Measurements from ENCODE around the gene FBXO5. TPM values are rescaled to one million over a fixed set of nuclear protein-coding genes. Genes with fewer than 3 reads are reported as not detected.
"Not testable (repeated sequence)": the region's sequence is repeated elsewhere in the genome, so short reads cannot be mapped to it uniquely, and the experiment has no call there.

FBXO5 gene
- total RNA-seq, 8 experiments from 2014 or later: 3.4 to 38.0 (median 6.4) TPM

DNA sequence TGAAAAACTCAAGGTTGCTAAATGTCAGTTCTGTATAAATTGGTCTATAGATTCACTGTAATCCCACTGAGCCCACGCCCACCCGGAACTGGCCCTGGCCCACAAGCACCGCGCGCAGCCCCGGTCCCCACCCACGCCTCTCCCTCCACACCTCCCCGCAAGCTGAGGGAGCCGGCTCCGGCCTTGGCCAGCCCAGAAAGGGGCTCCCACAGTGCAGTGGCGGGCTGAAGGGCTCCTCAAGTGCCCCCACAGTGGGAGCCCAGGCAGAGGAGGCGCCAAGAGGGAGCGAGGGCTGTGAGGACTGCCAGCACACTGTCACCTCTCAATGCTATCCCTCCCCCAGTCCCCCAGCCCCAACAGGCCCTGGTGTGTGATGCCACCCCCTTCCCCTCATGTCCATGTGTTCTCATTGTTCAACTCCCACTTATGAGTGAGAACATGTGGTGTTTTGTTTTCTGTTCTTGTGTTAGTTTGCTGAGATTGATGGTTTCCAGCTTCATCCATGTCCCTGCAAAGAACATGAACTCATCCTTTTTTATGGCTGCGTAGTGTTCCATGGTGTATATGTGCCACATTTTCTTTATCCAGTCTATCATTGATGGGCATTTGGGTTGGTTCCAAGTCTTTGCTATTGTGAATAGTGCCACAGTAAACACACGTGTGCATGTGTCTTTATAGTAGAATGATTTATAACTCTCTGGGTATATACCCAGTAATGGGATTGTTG, 16.5 kb downstream of the FBXO5 start:
- H3K27ac ChIP-seq; ATAC-seq (replicated peaks in 6 of 8); H3K4me3 ChIP-seq; in situ Hi-C loops (cut with MboI; ENCODE audit: low pct_unique_long_range_greater_than_20kb in 2 of 9, low sequenced_read_pairs in 9 of 9, unreplicated experiment in 9 of 9); H3K4me1 ChIP-seq (replicated peaks in 1 of 2): not testable (repeated sequence)
- WGBS, 10 experiments: 94 to 97% methylated on average over 5 to 6 of the region's 15 CpGs; no CpG with 5 or more reads in 8 of the 10 experiments

DNA sequence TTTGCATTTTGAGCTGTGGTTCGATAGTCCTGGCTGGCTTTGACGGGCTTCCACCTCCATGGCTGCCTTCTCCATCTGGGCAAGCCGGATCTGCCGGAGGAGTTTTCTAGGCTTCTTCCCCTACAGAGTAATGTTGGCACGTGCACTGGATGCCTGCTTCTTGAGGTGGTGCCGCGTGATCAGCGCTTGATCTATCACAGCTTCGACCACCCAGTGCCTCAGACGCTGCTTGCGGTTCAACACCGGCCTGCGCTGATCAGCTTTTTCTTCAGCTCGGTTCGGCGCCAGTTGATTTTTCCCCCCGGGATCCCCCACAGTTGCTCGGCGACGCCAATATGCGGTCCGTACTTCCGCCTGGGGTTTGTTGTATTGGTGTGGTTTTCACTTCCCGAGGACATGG, 23.5 kb downstream of the FBXO5 start:
- in situ Hi-C loops (cut with MboI; ENCODE audit: low pct_unique_long_range_greater_than_20kb in 2 of 9, low sequenced_read_pairs in 9 of 9, unreplicated experiment in 9 of 9): loop anchor here in 1 of 9 experiments (10.0 kb wide), 1 partner anchor 215 kb away; no protein-coding TSS in a partner anchor
- WGBS, 10 experiments: 82 to 100% (median 94%) methylated on average over 1 to 20 of the region's 24 CpGs; no CpG with 5 or more reads in 3 of the 10 experiments
- Histone ChIP-seq H3K4me1 (replicated peaks in 1 of 2) (no peaks in the 10 kb centered on the region), H3K27ac (no peak overlapping the region), H3K4me3 (no peak overlapping the region)
- ATAC-seq (replicated peaks in 6 of 8): no peak

DNA sequence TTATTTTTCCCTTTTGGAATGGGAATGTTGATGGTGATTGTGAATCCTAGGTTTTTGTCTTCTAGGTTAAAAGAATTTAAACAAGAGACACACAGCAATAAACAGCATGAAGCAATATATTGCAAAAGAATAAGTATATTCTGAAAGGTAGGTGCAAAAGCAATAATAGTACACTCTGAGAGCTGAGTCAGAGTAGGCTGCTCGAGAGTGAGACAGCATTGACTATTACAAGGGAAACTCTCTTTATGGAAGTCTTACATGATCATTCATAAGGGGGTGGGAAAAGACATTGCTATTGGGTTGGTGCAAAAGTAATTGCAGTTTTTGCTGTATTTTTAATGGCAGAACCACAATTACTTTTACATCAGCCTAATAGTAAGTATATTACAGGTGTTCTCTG, 25.0 kb downstream of the FBXO5 start:
- in situ Hi-C loops (cut with MboI; ENCODE audit: low pct_unique_long_range_greater_than_20kb in 2 of 9, low sequenced_read_pairs in 9 of 9, unreplicated experiment in 9 of 9): loop anchor here in 1 of 9 experiments (10.0 kb wide), 1 partner anchor 213 kb away; no protein-coding TSS in a partner anchor
- Histone ChIP-seq H3K27ac (no peak overlapping the region), H3K4me3 (no peak overlapping the region), H3K4me1 (replicated peaks in 1 of 2) (no peaks in the 10 kb centered on the region)
- ATAC-seq (replicated peaks in 6 of 8): no peak
- 0 to 80% (median 51%) methylated on average over 1 of the region's 1 CpG; no CpG with 5 or more reads in 2 of the 10 experiments for WGBS, 10 experiments

DNA sequence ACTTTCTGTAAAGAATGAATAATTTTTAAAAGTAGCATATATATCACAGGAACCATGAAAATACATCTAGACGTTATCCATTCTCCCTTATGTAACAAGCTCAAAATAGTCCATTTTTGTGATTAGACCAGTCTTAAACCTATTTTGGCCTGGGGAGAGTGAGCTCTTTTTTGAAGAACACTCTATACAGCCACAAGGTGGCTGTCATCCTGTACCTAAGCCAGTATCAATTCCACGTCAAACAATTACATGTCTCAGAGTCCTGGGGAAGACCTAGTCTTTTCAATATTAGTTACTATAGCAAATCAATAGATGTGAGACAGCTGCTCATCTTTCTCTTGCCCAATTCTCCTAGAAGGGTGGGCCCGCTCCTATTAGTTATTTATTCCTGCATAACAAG, 28.4 kb downstream of the FBXO5 start:
- in situ Hi-C loops (cut with MboI; ENCODE audit: low pct_unique_long_range_greater_than_20kb in 2 of 9, low sequenced_read_pairs in 9 of 9, unreplicated experiment in 9 of 9): loop anchor here in 1 of 9 experiments (10.0 kb wide), 1 partner anchor 210 kb away; no protein-coding TSS in a partner anchor
- Histone ChIP-seq H3K27ac (no peak overlapping the region), H3K4me1 (replicated peaks in 1 of 2) (no peaks in the 10 kb centered on the region), H3K4me3 (no peak overlapping the region)
- no peak for ATAC-seq (replicated peaks in 6 of 8)
- 45 to 100% (median 73%) methylated on average over 1 to 3 of the region's 3 CpGs; no CpG with 5 or more reads in 2 of the 10 experiments for WGBS, 10 experiments

DNA sequence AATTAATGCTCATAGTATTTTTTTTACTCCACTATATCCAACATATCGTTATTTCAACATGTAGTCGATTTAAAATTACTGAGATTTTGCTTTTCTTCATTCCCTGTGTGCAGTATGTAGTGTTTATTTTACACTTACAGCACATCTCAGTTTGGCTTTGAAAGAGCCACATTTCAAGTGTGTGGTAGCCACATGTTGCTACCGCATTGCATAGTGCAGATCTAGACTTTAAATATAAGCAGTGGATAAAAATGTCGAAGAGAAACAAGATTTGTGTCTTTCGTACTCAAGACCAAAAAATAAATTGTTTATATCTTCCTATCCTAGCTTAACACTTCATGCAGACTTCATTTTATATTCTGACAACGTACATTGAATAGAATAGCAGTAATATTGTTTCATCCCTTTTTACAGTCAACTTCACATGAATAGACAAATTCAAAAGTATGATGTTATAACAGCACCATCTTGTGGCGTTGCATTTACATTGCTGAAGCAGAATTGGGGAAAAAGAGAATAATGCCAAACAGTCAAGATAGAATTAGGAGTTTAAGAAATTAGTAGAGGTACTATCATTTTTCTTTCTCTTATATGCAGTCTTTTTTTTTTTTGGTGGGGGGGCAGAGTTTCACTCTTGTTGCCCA, 29.9 kb downstream of the FBXO5 start:
- Histone ChIP-seq H3K4me1 (replicated peaks in 1 of 2) (no peaks in the 10 kb centered on the region), H3K4me3 (no peak overlapping the region), H3K27ac (no peak overlapping the region)
- 0 to 100% (median 43%) methylated on average over 1 to 7 of the region's 7 CpGs for WGBS, 10 experiments
- in situ Hi-C loops (cut with MboI; ENCODE audit: low pct_unique_long_range_greater_than_20kb in 2 of 9, low sequenced_read_pairs in 9 of 9, unreplicated experiment in 9 of 9): loop anchor here in 1 of 9 experiments (10.0 kb wide), 1 partner anchor 208 kb away; no protein-coding TSS in a partner anchor
- peak in 3 of 8 experiments; percentile 60 to 67 (median 65) for ATAC-seq (replicated peaks in 6 of 8)

DNA sequence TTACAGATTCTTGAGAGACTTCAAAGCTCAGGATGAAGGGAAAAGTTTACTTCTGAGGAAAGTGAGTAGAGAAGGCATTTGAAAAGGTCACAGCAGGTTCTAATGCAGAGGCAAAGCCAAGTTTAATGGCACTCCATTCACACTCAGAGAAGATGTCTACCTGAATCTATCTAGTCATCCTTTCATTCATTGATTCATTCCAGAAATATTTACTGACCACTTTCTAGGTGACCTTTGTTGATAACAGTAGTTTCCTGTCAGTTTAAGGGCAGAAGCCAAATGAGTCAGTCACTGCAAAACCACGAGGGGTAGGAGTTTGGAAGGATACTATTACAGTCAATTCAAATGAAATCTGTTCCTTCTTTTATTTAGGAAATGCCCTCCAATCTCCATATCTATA, 30.8 kb downstream of the FBXO5 start:
- no peak for ATAC-seq (replicated peaks in 6 of 8)
- in situ Hi-C loops (cut with MboI; ENCODE audit: low pct_unique_long_range_greater_than_20kb in 2 of 9, low sequenced_read_pairs in 9 of 9, unreplicated experiment in 9 of 9): loop anchor here in 1 of 9 experiments (10.0 kb wide), 1 partner anchor 207 kb away; no protein-coding TSS in a partner anchor
- H3K4me3 ChIP-seq: no peak overlapping the region
- no peak overlapping the region for H3K27ac ChIP-seq
- H3K4me1 ChIP-seq (replicated peaks in 1 of 2): no peaks in the 10 kb centered on the region
- WGBS, 10 experiments: 0 to 80% (median 38%) methylated on average over 1 of the region's 1 CpG; no CpG with 5 or more reads in 2 of the 10 experiments

DNA sequence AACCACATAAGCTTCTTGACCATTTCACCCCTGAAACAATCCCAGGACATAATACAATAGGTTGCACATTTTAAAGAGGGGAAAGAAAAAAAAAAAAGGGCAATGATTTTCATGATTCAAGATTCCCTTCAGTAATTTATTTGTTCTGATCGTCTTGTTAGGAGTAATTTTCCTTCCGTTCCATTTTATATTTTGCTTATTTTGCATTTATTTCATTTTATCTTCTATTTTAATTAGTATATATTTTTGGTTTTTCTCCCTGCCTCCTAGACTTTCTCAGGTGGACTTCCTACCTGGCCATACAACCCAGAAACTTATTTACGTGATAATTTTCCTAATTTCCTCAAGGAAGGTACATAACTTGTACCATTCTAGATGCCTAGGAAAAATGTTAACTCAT, 32.6 kb downstream of the FBXO5 start:
- no peaks in the 10 kb centered on the region for H3K4me1 ChIP-seq (replicated peaks in 1 of 2)
- WGBS, 10 experiments: 45 to 100% (median 88%) methylated on average over 2 to 3 of the region's 3 CpGs
- ATAC-seq (replicated peaks in 6 of 8): no peak
- in situ Hi-C loops (cut with MboI; ENCODE audit: low pct_unique_long_range_greater_than_20kb in 2 of 9, low sequenced_read_pairs in 9 of 9, unreplicated experiment in 9 of 9): loop anchor here in 1 of 9 experiments (10.0 kb wide), 1 partner anchor 205 kb away; no protein-coding TSS in a partner anchor
- no peak overlapping the region for H3K27ac ChIP-seq
- H3K4me3 ChIP-seq: no peak overlapping the region

DNA sequence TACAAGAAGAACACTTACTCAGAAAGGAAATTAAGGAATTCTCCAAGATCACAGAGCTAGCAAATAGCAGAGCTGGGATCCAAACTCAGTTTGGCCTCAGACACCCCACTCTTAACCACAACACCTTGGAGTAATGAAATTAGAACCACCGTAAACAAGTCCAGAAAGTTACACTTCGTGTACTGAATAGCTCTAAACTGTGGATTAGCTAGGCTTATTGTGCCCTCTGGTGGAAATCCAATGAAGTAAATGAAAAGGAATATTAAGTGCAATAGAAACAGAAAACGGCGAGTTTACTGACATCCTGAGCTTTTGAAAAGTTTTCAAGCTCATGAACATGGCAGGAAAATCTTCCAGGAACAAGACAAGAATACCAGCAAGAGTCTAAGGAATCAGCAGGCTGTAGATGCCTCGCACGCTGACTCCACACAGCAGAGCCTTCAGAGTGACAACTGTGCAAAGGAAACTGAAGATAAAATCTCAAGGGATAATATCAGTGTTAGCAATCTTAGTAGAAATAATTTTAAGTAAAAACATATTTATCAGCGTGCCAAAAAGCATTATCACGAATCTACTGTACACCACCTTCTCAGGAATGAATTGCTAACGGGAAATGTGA, 34.6 kb downstream of the FBXO5 start:
- 6 to 75% (median 27%) methylated on average over 1 to 9 of the region's 9 CpGs; no CpG with 5 or more reads in 1 of the 10 experiments for WGBS, 10 experiments
- Histone ChIP-seq H3K4me1 (replicated peaks in 1 of 2) (no peaks in the 10 kb centered on the region), H3K4me3 (no peak overlapping the region), H3K27ac (no peak overlapping the region)
- in situ Hi-C loops (cut with MboI; ENCODE audit: low pct_unique_long_range_greater_than_20kb in 2 of 9, low sequenced_read_pairs in 9 of 9, unreplicated experiment in 9 of 9): loop anchor here in 4 of 9 experiments (10.0 to 25.0 kb wide), 3 partner anchors 186 to 211 kb away; partner anchors contain the start of gene VIP (in 2 of the 4)
- ATAC-seq (replicated peaks in 6 of 8): peak; percentile 48 to 87 (median 68)

DNA sequence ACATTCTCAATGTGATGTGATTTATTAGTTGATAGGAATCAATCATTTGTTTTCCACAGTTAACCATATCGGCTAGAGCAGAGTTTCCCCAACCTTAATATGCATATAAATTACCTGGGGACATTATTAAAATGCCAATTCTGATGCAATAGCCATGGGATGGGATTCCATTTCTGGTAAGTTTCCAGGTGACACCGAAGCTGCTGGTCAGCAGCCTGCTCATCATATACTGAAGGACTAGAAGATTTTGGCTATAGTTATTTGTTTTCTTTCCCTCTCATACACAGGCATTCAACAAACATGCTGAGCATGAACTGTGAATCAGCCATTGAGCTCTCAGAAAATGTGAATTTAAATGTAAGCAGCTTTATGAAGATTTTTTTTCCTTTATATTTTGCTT, 35.8 kb downstream of the FBXO5 start:
- no peak overlapping the region for H3K4me3 ChIP-seq
- H3K4me1 ChIP-seq (replicated peaks in 1 of 2): no peaks in the 10 kb centered on the region
- no peak for ATAC-seq (replicated peaks in 6 of 8)
- 0 to 100% (median 40%) methylated on average over 1 to 2 of the region's 2 CpGs; no CpG with 5 or more reads in 1 of the 10 experiments for WGBS, 10 experiments
- H3K27ac ChIP-seq: no peak overlapping the region
- in situ Hi-C loops (cut with MboI; ENCODE audit: low pct_unique_long_range_greater_than_20kb in 2 of 9, low sequenced_read_pairs in 9 of 9, unreplicated experiment in 9 of 9): loop anchor here in 4 of 9 experiments (10.0 to 25.0 kb wide), 3 partner anchors 185 to 210 kb away; partner anchors contain the start of gene VIP (in 2 of the 4)

DNA sequence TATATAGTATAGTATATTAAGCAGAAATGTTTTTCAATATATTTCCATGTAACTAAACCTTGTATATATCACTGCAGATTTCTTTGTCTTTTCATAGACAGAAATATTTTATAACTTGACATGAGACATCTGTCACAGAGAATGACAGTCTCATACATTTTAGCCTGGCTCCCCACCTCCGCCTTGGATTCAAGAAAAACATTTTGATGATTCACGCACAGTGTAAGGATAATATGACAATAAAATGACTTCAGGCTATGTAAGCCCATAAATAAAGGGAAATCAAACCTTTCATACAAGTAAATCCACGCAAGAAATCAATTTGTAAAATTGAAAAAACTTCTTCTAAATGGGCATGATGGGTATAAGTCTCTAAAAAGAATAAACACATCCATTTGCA, 36.4 kb downstream of the FBXO5 start:
- Histone ChIP-seq H3K4me3 (no peak overlapping the region), H3K27ac (no peak overlapping the region), H3K4me1 (replicated peaks in 1 of 2) (no peaks in the 10 kb centered on the region)
- in situ Hi-C loops (cut with MboI; ENCODE audit: low pct_unique_long_range_greater_than_20kb in 2 of 9, low sequenced_read_pairs in 9 of 9, unreplicated experiment in 9 of 9): loop anchor here in 4 of 9 experiments (10.0 to 25.0 kb wide), 3 partner anchors 184 to 209 kb away; partner anchors contain the start of gene VIP (in 2 of the 4)
- WGBS, 10 experiments: 37 to 100% (median 87%) methylated on average over 2 to 3 of the region's 3 CpGs
- no peak for ATAC-seq (replicated peaks in 6 of 8)

DNA sequence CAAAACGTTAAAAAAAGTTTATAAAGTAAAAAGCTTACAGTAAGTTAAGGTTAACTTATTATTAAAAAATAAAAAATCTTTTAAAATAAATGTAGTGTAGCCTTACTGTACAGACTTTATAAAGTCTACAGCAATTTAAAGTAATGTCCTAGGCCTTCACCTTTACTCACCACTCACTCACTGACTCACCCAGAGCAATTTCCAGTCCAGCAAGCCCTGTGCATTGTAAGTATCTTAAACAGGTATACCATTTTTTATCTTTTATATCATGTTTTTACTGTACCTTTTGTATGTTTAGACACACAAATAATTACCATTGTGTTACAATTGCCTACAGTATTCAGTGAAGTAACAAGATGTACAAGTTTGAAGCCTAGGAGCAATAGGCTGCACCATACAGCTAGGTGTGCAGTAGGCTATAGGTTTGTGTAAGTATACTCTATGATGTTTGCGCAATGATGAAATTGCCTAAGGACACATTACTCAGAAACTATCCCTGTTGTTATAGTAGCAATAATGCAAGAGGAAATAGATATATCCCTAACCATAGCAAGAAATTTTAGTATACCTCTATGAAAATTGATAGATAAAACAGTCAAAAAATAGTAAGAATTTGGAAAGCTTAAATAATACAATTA, 39.5 kb downstream of the FBXO5 start:
- no peak overlapping the region for H3K27ac ChIP-seq

DNA sequence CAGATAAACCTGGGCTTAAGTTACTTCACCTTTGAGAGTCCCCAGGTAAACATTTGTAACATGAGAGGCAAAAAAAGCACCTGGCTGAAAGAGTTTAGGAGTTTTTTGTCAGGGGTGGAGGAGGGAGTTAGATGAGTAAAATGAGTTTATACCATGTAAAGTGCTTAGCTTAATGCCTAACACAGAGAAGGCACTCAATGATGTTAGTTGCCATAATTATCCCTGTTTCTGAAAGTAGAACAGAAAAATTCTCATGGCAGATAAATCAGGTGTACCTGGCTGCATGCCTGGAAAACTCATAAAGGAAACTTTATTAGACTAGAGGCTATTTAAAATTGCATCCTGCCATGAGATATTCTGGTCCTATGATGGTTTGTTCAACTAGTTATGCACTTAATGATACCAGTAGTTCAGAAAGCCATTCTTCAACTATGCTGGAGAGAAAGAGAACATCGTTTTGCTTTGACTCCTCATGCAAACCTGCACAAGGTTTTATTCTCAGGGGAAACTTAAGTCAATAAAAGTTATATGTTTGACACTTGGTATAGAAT, 40.4 kb downstream of the FBXO5 start:
- ATAC-seq (replicated peaks in 6 of 8): no peak
- 0 to 100% (median 33%) methylated on average over 1 of the region's 1 CpG; no CpG with 5 or more reads in 3 of the 10 experiments for WGBS, 10 experiments
- Histone ChIP-seq H3K27ac (no peak overlapping the region), H3K4me3 (no peak overlapping the region), H3K4me1 (replicated peaks in 1 of 2) (no peaks in the 10 kb centered on the region)
- in situ Hi-C loops (cut with MboI; ENCODE audit: low pct_unique_long_range_greater_than_20kb in 2 of 9, low sequenced_read_pairs in 9 of 9, unreplicated experiment in 9 of 9): loop anchor here in 4 of 9 experiments (10.0 to 25.0 kb wide), 3 partner anchors 180 to 205 kb away; partner anchors contain the start of gene VIP (in 2 of the 4)

More for the DNA sequence above, 39.5 kb downstream of the FBXO5 start:
- Histone ChIP-seq H3K4me3 (no peak overlapping the region), H3K4me1 (replicated peaks in 1 of 2) (no peaks in the 10 kb centered on the region)
- 30 to 90% (median 67%) methylated on average over 1 to 2 of the region's 2 CpGs for WGBS, 10 experiments
- in situ Hi-C loops (cut with MboI; ENCODE audit: low pct_unique_long_range_greater_than_20kb in 2 of 9, low sequenced_read_pairs in 9 of 9, unreplicated experiment in 9 of 9): loop anchor here in 4 of 9 experiments (10.0 to 25.0 kb wide), 3 partner anchors 181 to 206 kb away; partner anchors contain the start of gene VIP (in 2 of the 4)
- ATAC-seq (replicated peaks in 6 of 8): no peak
